Measurements from ENCODE around the gene GRID1. TPM values are rescaled to one million over a fixed set of nuclear protein-coding genes. Genes with fewer than 3 reads are reported as not detected.

The GRID1 gene
- total RNA-seq, 1 donor from 2014 or later = 16.5 TPM

- no peak for DNase-seq
These were observed 139.8 kb downstream of the GRID1 start for GRCh38 chr10:86226781-86227201.

DNA sequence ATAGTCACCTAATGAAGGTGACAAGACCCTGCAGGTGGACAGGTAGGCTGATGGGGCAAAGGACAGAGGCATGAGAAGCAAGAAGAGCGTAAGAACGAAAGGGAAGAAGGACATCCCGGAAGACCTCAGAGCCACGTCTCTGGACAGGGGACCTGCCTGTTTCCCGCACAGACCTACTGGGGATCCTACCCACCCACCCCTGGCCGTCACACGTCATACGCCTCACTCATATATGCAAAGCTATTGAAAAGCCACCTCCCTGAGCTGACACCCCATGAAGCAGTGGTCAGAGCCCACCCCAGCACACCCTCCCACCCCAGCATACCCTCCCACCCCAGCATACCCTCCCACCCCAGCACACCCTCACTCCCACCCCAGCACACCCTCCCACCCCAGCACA lies 140.6 kb downstream of the GRID1 start:
- no peak for DNase-seq

DNA sequence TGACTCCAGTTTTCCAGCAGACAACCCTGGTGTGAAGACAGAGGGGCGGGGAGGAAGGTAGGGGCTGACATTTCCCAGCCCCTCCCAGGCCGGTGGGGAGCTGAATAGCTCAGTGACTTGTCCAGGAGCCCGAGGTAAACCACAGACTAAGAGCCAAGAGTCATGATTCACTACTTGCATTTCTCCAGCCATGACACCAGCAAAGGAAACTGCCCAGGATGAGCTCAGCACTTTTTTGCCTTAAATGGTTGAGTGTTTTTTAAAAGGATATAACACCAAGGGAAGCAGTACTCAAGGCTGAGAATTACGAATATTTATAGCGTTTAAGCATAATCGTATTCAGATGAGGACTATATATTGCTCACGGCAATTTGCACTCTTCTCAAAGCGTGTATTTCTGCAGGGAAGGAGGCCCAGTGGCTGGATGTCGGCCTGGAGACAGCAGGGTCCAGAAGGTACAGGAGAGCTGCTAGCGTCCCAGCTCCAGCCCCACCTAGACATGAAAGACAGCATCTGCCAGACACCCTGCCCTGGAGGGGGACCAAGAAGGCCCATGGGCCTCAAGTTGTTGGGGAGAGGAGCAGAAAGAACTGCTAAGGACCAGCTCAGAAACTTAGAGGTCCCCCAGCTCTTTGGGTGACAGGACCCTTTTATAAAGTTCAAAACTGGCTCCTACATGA lies 141.4 kb downstream of the GRID1 start:
- no peak for DNase-seq

DNA sequence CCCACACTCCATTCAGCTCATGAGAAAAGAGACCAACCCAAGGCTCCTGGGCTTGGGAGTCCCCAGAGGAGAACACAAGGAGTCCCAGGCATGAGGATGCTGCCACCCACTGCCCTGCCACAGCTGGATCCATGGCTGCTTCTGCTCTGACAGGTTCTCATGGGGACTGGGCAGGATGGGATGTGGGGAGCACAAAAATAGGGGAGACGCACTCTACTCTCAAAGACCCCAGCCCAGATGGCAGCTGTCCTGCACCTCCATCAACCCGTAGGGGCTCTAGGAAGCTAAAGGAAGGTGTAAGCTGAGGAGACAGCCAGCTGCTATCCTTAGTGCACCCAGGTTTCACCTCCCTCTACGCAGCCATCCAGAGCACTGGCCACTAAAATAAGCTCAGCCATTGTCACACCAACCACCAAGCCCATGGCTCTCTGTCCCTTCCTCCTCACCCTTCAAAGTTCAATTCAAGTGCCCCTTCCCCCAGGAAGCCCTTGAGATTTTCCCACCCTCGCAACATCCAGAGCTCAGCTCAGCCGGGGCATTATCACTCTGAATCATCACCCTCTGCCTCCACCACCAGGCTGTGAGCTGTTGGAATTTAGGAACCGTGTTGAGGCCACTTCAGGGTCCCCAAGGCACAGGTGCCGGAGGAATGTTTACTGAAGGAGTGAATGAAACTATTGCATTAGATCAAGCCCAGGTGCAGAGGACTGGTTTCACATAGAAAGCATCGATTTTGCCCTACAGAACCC lies 142.1 kb downstream of the GRID1 start:
- no peak for DNase-seq

DNA sequence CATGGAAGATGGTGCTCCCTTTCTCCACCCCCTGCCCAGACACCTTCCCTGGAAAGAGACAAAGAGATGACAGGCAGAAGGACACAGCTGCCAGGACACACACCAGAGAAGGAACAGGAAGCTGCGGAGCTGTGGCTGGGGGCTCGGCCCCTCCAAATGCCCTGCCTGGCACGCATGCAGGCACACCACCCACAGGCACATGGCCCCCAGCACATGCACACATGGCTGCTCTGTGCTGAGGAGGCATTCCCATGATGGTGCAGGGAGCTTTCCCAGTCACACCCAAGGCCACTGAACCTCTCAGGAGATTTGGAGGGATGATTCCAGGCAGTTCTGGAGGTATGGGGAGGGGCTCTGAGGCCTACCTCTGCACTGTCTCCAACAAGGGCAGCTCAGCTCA lies 143.3 kb downstream of the GRID1 start:
- DNase-seq = no peak

GRCh38 chr10:86222687-86223086 lies 143.9 kb downstream of the GRID1 start:
- no peak for DNase-seq

- no peak for DNase-seq
These were observed 144.3 kb downstream of the GRID1 start for GRCh38 chr10:86222336-86222650.

DNA sequence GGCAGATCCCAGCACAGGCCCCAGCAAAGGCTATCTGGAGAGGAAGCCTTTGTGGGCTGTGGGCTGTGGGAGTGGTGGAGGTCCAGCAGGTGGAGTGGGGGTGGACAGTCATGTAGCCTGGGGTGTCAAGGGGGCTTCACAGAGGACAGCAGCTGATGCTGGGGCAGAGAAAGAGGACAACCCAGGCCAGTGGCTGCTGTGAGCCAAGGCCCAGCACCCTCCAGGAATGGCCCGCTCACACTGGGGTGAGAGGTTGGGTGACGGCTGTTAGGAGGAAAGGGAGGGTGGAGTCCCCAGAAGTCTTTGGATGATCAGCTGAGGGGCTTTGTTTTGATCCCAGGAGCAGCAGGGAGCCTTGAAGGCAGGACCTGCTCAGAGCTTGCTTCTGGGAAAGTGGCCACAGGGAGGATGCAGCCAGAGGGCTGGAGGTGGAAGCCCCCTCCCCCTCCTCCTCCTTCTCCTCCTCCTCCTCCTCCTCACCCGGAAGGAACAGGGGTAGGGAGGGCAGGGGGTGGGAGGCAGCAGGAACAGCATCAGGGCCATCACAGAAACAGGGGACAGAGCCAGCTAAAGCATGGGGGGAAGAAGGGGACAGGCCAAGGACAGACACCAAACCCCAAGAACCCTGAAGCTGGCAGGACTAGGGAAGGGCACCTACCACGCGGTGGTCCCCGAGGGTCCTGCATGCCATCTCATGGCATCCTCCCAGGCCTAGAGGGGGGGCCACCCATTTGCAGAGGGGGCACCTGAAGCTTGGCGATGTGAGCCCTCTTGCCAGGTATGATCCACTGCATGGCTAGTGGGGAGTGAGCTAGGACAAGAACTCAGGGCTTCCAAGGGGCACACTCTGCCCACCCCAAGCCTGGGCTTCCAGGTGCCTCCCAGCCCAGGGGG lies 144.9 kb downstream of the GRID1 start:
- no peak for DNase-seq

- DNase-seq = no peak
These were observed 146.0 kb downstream of the GRID1 start for GRCh38 chr10:86220626-86221025.

- DNase-seq = no peak
These were observed 147.3 kb downstream of the GRID1 start for GRCh38 chr10:86219271-86219670.

DNA sequence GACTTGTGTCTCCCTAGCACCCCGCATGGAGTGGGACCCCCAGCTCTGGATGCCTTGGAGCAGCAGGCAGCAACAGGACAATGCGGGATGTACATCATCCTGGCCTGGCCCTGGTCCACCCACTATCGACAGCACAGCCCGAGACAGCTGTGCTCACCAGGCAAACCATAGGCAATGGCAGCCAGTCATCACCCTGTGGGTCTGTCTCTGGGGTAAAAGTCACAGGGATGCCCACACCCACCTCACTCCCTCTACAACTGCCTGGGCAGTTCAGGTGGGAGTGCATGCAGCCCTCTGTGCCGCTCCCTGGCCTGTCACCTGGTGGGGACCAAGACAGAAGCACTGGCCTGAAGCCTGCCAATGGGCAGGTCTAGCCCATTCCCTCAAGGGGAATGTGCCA lies 147.8 kb downstream of the GRID1 start:
- no peak for DNase-seq

GRCh38 chr10:86218160-86218559 lies 148.4 kb downstream of the GRID1 start:
- no peak for DNase-seq

DNA sequence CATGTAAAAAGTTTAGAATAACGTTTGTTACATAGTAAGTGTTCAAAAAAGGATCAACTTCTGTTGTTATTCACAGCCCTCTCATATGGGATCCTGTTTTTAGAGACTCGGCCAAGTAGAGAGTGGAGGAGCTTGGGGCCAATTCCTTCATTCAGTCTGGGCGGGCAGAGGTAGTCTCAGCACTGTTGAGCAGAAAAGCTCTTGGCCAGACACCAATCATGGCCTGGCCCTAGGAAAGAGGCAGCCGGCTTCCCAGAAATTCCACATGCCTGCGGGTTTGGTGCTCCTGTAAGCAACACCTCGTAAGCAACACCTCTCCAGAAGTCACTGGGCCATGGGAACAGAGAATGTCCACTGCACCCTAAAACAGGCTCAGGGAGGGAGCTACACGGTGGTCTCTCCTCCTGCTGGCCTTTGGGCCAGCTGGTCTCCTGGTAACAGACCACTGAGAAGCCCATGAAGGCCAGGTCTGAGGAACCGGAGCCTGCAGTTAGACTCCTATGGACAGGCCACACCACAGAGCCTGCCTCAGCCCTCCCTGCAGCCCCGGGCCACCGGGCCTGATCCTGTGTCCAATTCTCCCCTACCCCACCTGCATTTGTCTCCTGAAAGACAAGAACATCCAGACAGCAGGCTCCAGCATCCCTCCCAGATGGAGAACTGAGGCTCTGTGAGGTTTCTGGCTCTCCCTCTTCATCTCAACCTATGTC lies 149.1 kb downstream of the GRID1 start:
- no peak for DNase-seq

- no peak for DNase-seq
These were observed 149.7 kb downstream of the GRID1 start for GRCh38 chr10:86216886-86217285.

DNA sequence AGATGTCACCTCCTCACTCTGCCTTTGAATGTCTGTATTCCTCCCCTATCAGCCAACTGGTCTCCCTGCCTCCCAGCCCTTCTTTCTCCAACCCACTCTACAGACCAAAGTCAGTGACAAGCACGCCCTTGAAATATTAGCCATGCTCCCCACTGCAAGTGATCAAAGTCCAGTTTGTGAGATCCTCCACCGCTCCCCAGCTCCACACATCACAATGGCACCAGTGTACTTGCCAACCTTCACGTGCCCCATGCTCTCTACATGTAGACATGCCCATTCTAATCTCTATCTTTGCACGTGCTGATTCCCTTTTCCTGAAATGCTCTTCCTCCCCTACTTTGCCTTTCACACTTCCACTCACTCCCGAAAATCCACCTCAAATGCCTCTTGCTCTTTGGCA lies 150.9 kb downstream of the GRID1 start:
- DNase-seq = no peak

GRCh38 chr10:86215046-86215445 lies 151.5 kb downstream of the GRID1 start:
- no peak for DNase-seq

- DNase-seq = no peak
These were observed 153.4 kb downstream of the GRID1 start for GRCh38 chr10:86213148-86213547.

DNA sequence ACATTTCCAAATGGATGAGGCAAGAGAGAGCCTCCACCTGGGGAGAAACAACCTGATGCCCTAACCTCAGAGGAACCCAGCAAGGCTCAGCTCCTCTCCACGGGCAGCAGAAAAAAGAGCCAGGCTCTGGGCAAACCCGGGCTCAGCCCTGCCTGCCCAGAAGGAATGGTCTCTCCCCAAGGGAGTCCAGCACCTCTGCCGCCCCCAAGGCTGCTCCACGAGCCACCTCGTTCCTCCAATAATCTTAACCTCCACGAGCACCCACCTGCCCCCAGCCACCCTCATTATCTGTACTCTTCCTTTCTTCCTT lies 154.2 kb downstream of the GRID1 start:
- no peak for DNase-seq

DNA sequence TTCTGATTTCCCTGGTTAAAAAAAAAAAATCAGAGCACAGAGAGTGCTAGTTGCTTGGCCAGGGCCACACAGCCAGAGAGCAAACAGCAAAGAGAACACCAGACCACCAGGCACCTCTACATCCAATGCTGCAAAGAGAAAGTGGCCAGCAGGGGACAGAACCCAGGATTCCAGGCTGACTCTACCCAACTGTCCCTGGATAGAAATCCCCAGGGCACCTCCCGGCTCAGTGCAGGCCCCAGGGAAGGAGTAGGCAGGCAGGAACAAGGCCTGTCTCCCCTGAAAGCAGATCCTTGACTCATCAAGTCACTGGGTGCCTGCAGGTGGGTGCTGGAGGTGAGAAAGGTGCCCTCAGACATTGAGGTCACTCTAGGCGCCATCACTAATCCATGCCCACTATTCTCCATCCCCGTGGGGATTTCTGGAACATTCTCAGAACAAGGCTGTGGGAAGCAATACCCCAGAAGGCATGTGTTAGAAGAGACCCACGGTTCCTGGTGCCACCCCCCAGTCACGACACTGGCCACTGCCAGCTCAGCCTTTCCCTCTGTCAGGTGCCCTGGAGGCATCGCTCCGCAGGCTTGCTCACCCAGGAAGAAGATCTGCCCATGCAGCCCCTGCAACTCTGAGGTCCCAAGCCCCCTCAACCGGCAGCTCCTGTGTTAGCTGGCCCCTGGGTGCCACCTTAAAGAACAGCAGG lies 154.8 kb downstream of the GRID1 start:
- DNase-seq = no peak

DNA sequence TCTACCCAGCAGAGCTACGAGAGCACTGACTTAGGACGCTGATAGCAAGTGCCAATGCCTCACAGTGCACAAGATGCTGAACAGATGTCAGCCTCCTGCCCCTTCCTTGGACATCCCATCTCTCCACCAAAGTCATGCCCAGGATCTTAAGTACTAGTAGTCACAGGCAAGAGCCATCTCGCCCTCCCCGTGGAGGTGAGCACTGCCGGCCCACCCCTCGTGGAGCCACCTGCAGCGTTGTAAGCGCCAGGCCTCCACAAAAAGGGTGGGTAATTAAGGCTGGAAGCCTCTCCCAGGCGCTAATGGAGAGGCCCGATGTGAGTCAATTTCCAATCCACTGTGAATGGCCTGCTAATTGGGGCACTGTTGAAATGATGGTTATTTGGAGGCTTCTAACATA lies 156.2 kb downstream of the GRID1 start:
- no peak for DNase-seq

DNA sequence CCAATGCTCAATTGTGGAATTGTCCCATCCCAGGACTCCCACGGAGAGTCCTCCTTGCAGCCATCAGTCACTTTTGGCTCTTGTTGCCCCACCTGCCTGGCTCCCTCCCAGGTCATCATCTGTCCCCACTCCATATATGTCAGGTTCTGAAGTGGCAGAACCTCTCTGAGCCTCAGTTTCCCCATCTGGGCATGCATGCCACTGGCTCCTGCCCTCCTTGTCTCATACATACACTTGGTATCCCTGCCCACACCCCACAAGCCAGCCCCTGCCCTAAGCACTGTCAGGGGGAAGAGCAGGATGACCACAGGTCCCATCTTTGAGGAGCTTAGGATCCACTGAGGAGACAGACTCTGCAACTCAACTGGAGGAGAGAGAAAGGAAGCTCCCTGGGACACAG lies 156.9 kb downstream of the GRID1 start:
- DNase-seq = no peak

- DNase-seq = no peak
These were observed 159.4 kb downstream of the GRID1 start for GRCh38 chr10:86207226-86207625.
